ENCODE results near the gene TRAF4. TPM values are rescaled to one million over a fixed set of nuclear protein-coding genes. Genes with fewer than 3 reads are reported as not detected.

The TRAF4 gene
- total RNA-seq, 1 experiment from 2014 or later, result 227 TPM

DNA sequence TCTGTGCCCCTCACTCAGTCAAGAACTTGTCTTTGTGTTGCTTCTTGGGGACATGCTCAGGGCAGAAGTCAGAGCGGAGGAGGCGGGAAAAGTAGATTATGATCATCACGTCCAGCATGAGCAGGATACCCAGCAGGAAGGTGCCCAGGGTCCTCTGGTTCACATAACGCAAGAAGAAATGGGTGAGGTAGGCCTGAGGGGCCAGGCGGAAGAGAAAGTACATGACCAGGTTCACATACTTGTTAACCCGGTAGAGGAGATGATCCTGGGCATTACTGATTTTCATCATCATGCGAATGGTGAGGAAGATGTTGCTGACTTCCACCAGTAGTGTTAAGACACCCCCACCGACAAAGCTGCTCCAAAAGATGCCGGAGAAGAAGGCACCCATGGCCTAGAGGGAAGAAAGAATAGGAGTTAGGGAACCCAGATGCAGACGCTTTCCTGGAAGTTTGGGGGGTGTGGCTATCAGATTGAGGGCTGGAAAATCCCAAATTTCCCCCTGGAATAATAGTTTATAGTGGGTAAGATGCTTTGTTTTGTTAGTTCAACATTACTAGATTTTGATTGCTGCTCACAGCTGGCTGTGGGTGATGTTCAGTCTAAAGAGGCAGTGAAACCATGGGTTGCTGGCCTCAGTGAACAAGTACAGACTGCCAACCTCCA lies 19.2 kb upstream of the TRAF4 start:
- Histone ChIP-seq H2BK5ac (ENCODE audit: insufficient read length, low read length) (no peak overlapping the region), H3K79me2 (ENCODE audit: insufficient read depth, low read length) (peaks cover 14% of the 10 kb centered on the region; the same call in 1 of the 2 replicates), H3K14ac (ENCODE audit: insufficient read depth, low read length) (no peak overlapping the region), H3K9ac (ENCODE audit: extremely low read depth, insufficient read length, low read length) (peak overlapping the region; percentile 92), H3K27ac (ENCODE audit: insufficient read length, low read depth, low read length) (peak overlapping the region; percentile 29), H3K23ac (ENCODE audit: insufficient read length, low read depth, low read length) (no peak overlapping the region), H4K91ac (ENCODE audit: insufficient read length, low read depth, low read length) (no peak overlapping the region), H3K27me3 (ENCODE audit: insufficient read depth, low read length) (no peaks in the 10 kb centered on the region), H2BK120ac (ENCODE audit: low read depth, low read length, poor library complexity, severe bottlenecking) (no peak overlapping the region), H3K4me1 (ENCODE audit: insufficient read depth, low read length) (0 out of 2 replicates have a peak, but pooled peaks cover 7% of the 10 kb centered on the region), H4K8ac (replicated peaks; ENCODE audit: insufficient read length, low read depth, low read length) (no peak overlapping the region), H3K18ac (ENCODE audit: insufficient read length, low read depth, low read length) (no peak overlapping the region), H2BK20ac (ENCODE audit: low read depth, low read length, poor library complexity, severe bottlenecking) (no peak overlapping the region), H2AK5ac (ENCODE audit: insufficient read length, low read length) (no peak overlapping the region), H2BK15ac (ENCODE audit: low read depth, low read length) (no peak overlapping the region), H3T11ph (ENCODE audit: low read length) (no peak overlapping the region), H3K4me2 (ENCODE audit: insufficient read depth, insufficient read length, low read length) (peak overlapping the region; percentile 79), H3K79me1 (ENCODE audit: insufficient read depth, low read depth, low read length, poor library complexity, severe bottlenecking) (peaks cover 3% of the 10 kb centered on the region), H3K23me2 (ENCODE audit: insufficient read length, low read depth, low read length, poor library complexity, severe bottlenecking) (peaks cover 24% of the 10 kb centered on the region), H2AFZ (ENCODE audit: low read length) (no peak overlapping the region), H3K9me3 (ENCODE audit: control insufficient read depth, low read depth, low read length) (no peaks in the 10 kb centered on the region), H3K56ac (ENCODE audit: insufficient read length, low read depth, low read length) (no peak overlapping the region), H3K4ac (ENCODE audit: low read depth, low read length) (no peak overlapping the region), H4K5ac (ENCODE audit: insufficient read length, low read depth, low read length) (no peak overlapping the region), H2BK12ac (ENCODE audit: insufficient read length, low read depth, low read length) (no peak overlapping the region), H4K20me1 (ENCODE audit: control insufficient read depth, insufficient read depth, insufficient read length) (no peaks in the 10 kb centered on the region)
- Mint-ChIP-seq H3K4me3 (peak overlapping the region; percentile 95 to 96), H3K36me3 (ENCODE audit: insufficient read depth in 1 of 3, low read depth in 3 of 3) (peaks cover 45 to 56% (median 49%) of the 10 kb centered on the region in 3 experiments), H3K4me1 (peaks cover 34 to 55% of the 10 kb centered on the region in 2 experiments), H3K9me3 (no peaks in the 10 kb centered on the region; a peak in 3 of 5 replicates), H3K27me3 (ENCODE audit: low read depth) (no peaks in the 10 kb centered on the region; the same call in 1 of the 2 replicates), H3K27ac (peak overlapping the region; percentile 95 to 100 (median 99); a peak in 6 of 7 replicates)
- TF ChIP-seq, protein P1, sequence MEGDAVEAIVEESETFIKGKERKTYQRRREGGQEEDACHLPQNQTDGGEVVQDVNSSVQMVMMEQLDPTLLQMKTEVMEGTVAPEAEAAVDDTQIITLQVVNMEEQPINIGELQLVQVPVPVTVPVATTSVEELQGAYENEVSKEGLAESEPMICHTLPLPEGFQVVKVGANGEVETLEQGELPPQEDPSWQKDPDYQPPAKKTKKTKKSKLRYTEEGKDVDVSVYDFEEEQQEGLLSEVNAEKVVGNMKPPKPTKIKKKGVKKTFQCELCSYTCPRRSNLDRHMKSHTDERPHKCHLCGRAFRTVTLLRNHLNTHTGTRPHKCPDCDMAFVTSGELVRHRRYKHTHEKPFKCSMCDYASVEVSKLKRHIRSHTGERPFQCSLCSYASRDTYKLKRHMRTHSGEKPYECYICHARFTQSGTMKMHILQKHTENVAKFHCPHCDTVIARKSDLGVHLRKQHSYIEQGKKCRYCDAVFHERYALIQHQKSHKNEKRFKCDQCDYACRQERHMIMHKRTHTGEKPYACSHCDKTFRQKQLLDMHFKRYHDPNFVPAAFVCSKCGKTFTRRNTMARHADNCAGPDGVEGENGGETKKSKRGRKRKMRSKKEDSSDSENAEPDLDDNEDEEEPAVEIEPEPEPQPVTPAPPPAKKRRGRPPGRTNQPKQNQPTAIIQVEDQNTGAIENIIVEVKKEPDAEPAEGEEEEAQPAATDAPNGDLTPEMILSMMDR (conservative IDR thresholded peaks at IDR 0.05), result no peak
- WGBS (ENCODE audit: extremely low coverage, insufficient read length, low lambda C conversion rate), result no CpG with 5 or more reads among the region's 10 CpGs
- DNase-seq, result no peak
